Activated T-helper 17 cell treated with anti-CD3 and anti-CD28 coated beads, Interleukin-2, amount 50 U/mL, for 72 hours (primary cell): ENCODE measurements around the gene CORO2A. TPM values are rescaled to one million over a fixed set of nuclear protein-coding genes. Genes with fewer than 3 reads are reported as not detected.

Experiments
- ATAC-seq: fragments of 150-1000 bp; cut with Tn5 transposase; replicated peaks from 2 replicates; pipeline ENCODE4 v1.10.0; 2021; ENCODE audit warnings: mild to moderate bottlenecking, moderate library complexity
- H3K27ac Mint-ChIP-seq: one replicate; pipeline ENCODE4 v1.8.0; 2022; ENCODE audit warnings: mixed read lengths
- H3K27me3 Mint-ChIP-seq: one replicate; pipeline ENCODE4 v1.8.0; 2022; ENCODE audit warnings: mixed read lengths
- H3K36me3 Mint-ChIP-seq: one replicate; pipeline ENCODE4 v1.8.0; 2022; ENCODE audit warnings: low read depth, mild to moderate bottlenecking, mixed read lengths
- H3K4me1 Mint-ChIP-seq: one replicate; pipeline ENCODE4 v1.8.0; 2022; ENCODE audit warnings: mixed read lengths
- H3K4me3 Mint-ChIP-seq: one replicate; pipeline ENCODE4 v1.8.0; 2022; ENCODE audit warnings: mild to moderate bottlenecking, mixed read lengths
- H3K9me3 Mint-ChIP-seq: one replicate; pipeline ENCODE4 v1.8.0; 2022; ENCODE audit warnings: mixed read lengths
- total RNA-seq, 2 donors: library from RNA; stranded (reverse); gene quantifications; one replicate each; pipeline ENCODE4 v1.2.3, GENCODE V29; 2022

CORO2A gene, protein sequence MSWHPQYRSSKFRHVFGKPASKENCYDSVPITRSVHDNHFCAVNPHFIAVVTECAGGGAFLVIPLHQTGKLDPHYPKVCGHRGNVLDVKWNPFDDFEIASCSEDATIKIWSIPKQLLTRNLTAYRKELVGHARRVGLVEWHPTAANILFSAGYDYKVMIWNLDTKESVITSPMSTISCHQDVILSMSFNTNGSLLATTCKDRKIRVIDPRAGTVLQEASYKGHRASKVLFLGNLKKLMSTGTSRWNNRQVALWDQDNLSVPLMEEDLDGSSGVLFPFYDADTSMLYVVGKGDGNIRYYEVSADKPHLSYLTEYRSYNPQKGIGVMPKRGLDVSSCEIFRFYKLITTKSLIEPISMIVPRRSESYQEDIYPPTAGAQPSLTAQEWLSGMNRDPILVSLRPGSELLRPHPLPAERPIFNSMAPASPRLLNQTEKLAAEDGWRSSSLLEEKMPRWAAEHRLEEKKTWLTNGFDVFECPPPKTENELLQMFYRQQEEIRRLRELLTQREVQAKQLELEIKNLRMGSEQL
- 10 to 100 TPM in 1 of 2 donors, 1 to 10 TPM in 1; 9.9 to 18.2 TPM for total RNA-seq

GRCh38 chr9:98192503-98193335 is at the start of gene CORO2A:
Gene CORO2A (minus strand): TSS chr9:98192637. CDS start chr9:98157660, 34,977 bp downstream.
- H3K9me3 Mint-ChIP-seq = no peaks in the 10 kb centered on the region
- no peaks in the 10 kb centered on the region for H3K27me3 Mint-ChIP-seq
- peak; percentile 82 for ATAC-seq

DNA sequence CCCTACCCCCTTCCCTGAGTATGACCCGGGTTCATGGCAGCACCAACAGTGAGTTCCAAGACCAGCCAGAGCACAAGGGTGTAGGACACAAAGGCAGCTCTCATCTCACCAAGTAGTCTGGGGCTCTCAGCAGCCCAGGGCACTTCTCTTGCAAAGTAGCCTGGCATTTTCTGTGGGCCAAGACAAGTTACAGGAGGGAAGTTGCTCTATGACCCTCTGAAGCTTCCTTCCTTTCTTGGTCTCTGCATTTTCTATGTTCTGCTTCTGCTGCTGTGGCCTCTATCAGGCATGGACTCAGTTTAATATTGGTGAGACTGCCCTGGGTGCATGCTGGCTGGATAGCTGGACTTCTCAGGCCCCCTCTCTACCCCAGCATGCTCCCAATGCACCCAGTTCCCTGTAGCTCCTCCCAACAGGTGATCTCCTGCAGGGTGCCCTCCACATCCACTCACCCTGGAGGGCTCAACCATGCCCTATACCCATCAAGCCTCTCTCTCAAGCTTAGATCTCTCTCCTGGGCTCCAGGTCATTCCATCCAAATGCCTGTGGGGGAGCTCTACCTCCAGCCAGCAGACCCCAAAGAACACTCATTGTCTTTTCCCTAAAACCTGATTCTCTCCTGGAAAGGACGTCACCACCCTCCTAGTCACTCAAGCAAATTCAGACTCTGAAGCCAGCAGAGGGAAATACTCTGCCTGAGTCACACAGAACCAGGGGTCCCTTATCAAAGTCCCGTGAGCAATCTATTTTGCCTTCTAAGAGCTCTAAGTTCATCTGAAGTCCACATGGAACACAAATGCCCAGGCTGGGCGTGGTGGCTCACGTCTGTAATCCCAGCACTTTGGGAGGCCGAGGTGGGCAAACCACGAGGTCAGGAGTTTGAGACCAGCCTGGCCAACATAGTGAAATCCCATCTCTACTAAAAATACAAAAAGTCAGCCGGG is 49.2 kb upstream of the CORO2A start:
- Mint-ChIP-seq H3K9me3 (no peaks in the 10 kb centered on the region), H3K36me3 (peaks cover 14% of the 10 kb centered on the region), H3K4me3 (no peak overlapping the region), H3K27ac (no peak overlapping the region), H3K27me3 (no peaks in the 10 kb centered on the region), H3K4me1 (no peaks in the 10 kb centered on the region)
- ATAC-seq = no peak

More at GRCh38 chr9:98192503-98193335, at the start of gene CORO2A:
- Mint-ChIP-seq H3K4me3 (peak within 1 kb of the TSS; percentile 81), H3K27ac (peak within 1 kb of the TSS; percentile 66), H3K4me1 (peaks cover 10% of the 10 kb centered on the region), H3K36me3 (no peaks in the 10 kb centered on the region)

DNA sequence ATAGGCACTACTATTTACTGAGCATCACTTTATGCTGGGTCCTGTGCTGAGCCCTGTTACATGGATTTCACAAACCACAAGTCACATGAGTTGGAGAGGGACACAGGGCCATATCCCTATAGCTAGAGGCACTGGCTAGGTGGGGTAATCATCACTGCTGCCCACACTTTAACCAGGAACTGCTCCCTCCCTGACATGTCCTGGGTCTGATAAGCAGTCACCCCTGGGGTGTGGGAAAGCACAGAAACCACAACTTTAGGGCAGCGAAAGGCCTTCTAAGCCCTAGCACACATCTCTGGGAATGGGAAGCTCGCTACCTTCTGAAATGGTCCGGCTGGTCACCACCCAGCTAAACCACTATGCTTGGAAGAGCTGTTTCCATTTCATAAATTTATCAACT is 48.0 kb upstream of the CORO2A start:
- Mint-ChIP-seq H3K4me1 (no peaks in the 10 kb centered on the region), H3K27ac (no peak overlapping the region), H3K27me3 (no peaks in the 10 kb centered on the region), H3K9me3 (no peaks in the 10 kb centered on the region), H3K36me3 (peaks cover 17% of the 10 kb centered on the region), H3K4me3 (no peak overlapping the region)
- ATAC-seq = no peak

- ATAC-seq = no peak
- H3K9me3 Mint-ChIP-seq = no peaks in the 10 kb centered on the region
- peaks cover 27% of the 10 kb centered on the region for H3K36me3 Mint-ChIP-seq
- no peak overlapping the region for H3K27ac Mint-ChIP-seq
- H3K4me3 Mint-ChIP-seq = no peak overlapping the region
- no peaks in the 10 kb centered on the region for H3K27me3 Mint-ChIP-seq
- H3K4me1 Mint-ChIP-seq = peaks cover 7% of the 10 kb centered on the region
Observed at GRCh38 chr9:98236901-98237487, 44.6 kb upstream of the CORO2A start.

- H3K4me1 Mint-ChIP-seq = peaks cover 7% of the 10 kb centered on the region
- H3K27ac Mint-ChIP-seq = no peak overlapping the region
- peaks cover 36% of the 10 kb centered on the region for H3K36me3 Mint-ChIP-seq
Observed at GRCh38 chr9:98235126-98235525, 42.7 kb upstream of the CORO2A start.

GRCh38 chr9:98234245-98234825 is 41.9 kb upstream of the CORO2A start:
- peaks cover 7% of the 10 kb centered on the region for H3K4me1 Mint-ChIP-seq
- H3K27me3 Mint-ChIP-seq = no peaks in the 10 kb centered on the region
- no peak overlapping the region for H3K4me3 Mint-ChIP-seq
- H3K36me3 Mint-ChIP-seq = peaks cover 34% of the 10 kb centered on the region
- peak overlapping the region; percentile 66 for H3K27ac Mint-ChIP-seq
- no peaks in the 10 kb centered on the region for H3K9me3 Mint-ChIP-seq
- no peak for ATAC-seq

More at GRCh38 chr9:98235126-98235525, 42.7 kb upstream of the CORO2A start:
- Mint-ChIP-seq H3K9me3 (no peaks in the 10 kb centered on the region), H3K4me3 (no peak overlapping the region), H3K27me3 (no peaks in the 10 kb centered on the region)
- ATAC-seq = no peak

DNA sequence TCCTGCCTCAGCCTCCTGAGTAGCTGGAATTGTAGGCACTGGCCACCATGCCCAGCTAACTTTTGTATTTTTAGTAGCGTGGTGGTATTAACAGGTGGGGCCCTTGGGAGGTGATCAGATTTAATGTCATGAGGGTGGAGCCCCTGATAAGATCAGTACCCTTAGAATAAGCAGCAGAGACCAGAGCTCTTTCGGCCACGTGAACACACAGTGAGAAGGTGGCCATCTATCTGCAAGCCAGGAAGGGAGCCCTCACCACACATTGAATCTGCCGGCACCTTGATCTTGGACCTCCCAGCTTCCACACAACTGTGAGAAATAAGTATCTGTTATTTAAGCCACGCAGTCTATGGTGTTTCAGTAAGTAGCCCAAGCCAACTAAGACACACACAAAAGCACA is 40.5 kb upstream of the CORO2A start:
- no peak overlapping the region for H3K27ac Mint-ChIP-seq
- H3K36me3 Mint-ChIP-seq = peaks cover 45% of the 10 kb centered on the region
- H3K4me3 Mint-ChIP-seq = no peak overlapping the region

DNA sequence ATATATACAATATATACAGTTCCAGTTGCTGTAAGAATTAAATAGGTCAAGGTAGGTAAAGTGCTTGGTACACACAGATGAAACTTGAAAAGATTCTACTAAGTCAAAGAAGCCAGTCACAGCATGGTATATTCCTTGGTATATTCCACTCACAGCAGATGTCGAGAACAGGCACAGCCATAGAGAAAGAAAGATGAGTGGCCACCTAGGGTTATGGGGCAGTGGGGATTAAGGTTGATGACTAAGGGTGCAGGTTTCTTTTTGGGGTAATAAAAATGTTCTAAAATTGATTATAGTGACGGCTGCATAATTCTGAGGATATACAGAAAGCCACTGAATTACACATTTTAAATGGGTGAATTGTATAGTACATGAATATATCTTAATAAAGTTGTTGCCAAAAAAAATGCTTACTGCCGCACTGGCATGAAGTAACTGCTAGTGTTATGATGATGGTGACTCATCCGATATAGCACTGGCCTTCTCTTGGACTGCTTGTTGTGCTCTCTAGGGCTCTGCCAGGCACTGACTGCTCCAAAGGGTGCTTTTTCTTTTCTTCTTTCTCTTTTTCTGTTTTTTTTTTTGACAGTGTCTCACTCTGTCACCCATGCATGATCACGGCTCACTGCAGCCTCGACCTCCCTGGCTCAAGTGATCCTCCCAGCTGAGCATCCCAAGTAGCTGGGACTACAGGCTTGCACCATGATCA is 39.5 kb upstream of the CORO2A start:
- no peak for ATAC-seq
- H3K9me3 Mint-ChIP-seq = no peaks in the 10 kb centered on the region
- H3K27me3 Mint-ChIP-seq = no peaks in the 10 kb centered on the region
- no peak overlapping the region for H3K27ac Mint-ChIP-seq
- peaks cover 55% of the 10 kb centered on the region for H3K36me3 Mint-ChIP-seq
- peaks cover 7% of the 10 kb centered on the region for H3K4me1 Mint-ChIP-seq
- no peak overlapping the region for H3K4me3 Mint-ChIP-seq

More for the DNA sequence above, 40.5 kb upstream of the CORO2A start:
- no peak for ATAC-seq
- Mint-ChIP-seq H3K9me3 (no peaks in the 10 kb centered on the region), H3K4me1 (peaks cover 7% of the 10 kb centered on the region), H3K27me3 (no peaks in the 10 kb centered on the region)

- no peak overlapping the region for H3K4me3 Mint-ChIP-seq
- no peak overlapping the region for H3K27ac Mint-ChIP-seq
- no peaks in the 10 kb centered on the region for H3K9me3 Mint-ChIP-seq
- no peak for ATAC-seq
- H3K36me3 Mint-ChIP-seq = peaks cover 59% of the 10 kb centered on the region
- H3K4me1 Mint-ChIP-seq = peaks cover 7% of the 10 kb centered on the region
- H3K27me3 Mint-ChIP-seq = no peaks in the 10 kb centered on the region
Observed at GRCh38 chr9:98230789-98231188, 38.4 kb upstream of the CORO2A start.

DNA sequence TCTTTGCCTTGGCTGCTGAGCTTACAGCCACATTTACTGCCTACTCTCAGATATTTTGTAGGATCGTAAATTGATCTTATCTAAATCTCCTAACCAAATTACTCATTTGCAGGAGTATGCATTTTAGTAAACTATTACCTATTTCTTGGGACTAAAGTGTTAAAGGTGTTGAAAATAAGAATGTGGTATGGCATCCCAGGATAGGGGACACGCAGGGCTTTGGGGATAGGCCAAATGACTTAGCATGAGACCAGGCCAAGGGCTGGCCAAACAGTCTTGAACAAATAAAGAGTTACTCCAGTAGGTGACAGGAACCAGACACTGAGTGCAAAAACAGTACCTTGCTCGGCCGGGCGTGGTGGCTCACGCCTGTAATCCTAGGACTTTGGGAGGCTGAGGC is 37.9 kb upstream of the CORO2A start:
- no peak overlapping the region for H3K27ac Mint-ChIP-seq
- H3K27me3 Mint-ChIP-seq = no peaks in the 10 kb centered on the region
- no peak for ATAC-seq
- H3K4me1 Mint-ChIP-seq = peaks cover 7% of the 10 kb centered on the region
- H3K9me3 Mint-ChIP-seq = no peaks in the 10 kb centered on the region
- no peak overlapping the region for H3K4me3 Mint-ChIP-seq
- H3K36me3 Mint-ChIP-seq = peaks cover 59% of the 10 kb centered on the region

DNA sequence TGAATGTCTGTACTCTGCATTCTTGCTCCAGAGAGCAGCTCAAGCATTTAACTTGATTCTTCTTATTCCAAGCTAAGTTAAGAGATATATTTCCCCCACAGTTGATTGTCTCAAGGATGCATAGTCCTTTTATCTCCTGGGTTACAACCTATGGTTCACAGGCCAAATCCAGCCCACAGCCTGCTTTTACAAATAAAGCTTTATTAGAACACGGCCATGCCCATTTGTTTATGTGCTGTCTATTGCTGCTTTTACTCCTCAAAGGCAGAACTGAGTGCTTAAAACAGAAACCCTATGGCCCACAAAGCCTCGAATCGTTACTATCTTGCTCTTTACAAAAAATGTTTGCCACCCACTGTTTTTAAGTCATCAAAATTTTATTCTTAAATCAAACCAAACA is 37.2 kb upstream of the CORO2A start:
- H3K27ac Mint-ChIP-seq = no peak overlapping the region
- ATAC-seq = no peak
- no peaks in the 10 kb centered on the region for H3K9me3 Mint-ChIP-seq
- H3K36me3 Mint-ChIP-seq = peaks cover 59% of the 10 kb centered on the region
- peaks cover 7% of the 10 kb centered on the region for H3K4me1 Mint-ChIP-seq
- H3K27me3 Mint-ChIP-seq = no peaks in the 10 kb centered on the region
- H3K4me3 Mint-ChIP-seq = no peak overlapping the region

GRCh38 chr9:98229090-98229395 is 36.6 kb upstream of the CORO2A start:
- H3K9me3 Mint-ChIP-seq = no peaks in the 10 kb centered on the region
- H3K4me3 Mint-ChIP-seq = no peak overlapping the region
- H3K36me3 Mint-ChIP-seq = peaks cover 58% of the 10 kb centered on the region
- H3K27me3 Mint-ChIP-seq = no peaks in the 10 kb centered on the region
- peaks cover 6% of the 10 kb centered on the region for H3K4me1 Mint-ChIP-seq
- no peak overlapping the region for H3K27ac Mint-ChIP-seq
- ATAC-seq = no peak
